HL-60 (cell line): ENCODE data around the gene FRAS1.
"Not testable (repeated sequence)": the region's sequence is repeated elsewhere in the genome, so short reads cannot be mapped to it uniquely, and the experiment has no call there.

Experiments used
- DNase-seq, 2 experiments: peaks; one replicate each; pipeline ENCODE4 v3.0.0-alpha.2; 2010 to 2020; ENCODE audit warnings: low read depth in 1 of 2, low spot score in 1 of 2
- H3K27ac ChIP-seq: fragments of 250-450 bp; sonication (Bioruptor Pico); replicated peaks from 2 replicates; pipeline ENCODE4 v1.5.1; 2020; ENCODE audit warnings: mild to moderate bottlenecking, moderate library complexity
- H3K27me3 ChIP-seq: fragments of 250-450 bp; sonication (Bioruptor Pico); 2 replicates; pipeline ENCODE4 v1.5.1; 2021; ENCODE audit warnings: mild to moderate bottlenecking, moderate library complexity; ENCODE audit not compliant: insufficient read depth, poor library complexity, severe bottlenecking
- H3K4me3 ChIP-seq: replicated peaks from 2 replicates; pipeline ENCODE4 v1.5.1; 2011; ENCODE audit warnings: mild to moderate bottlenecking, control low read depth, low read length; ENCODE audit not compliant: insufficient read depth
- GABPA ChIP-seq: IDR thresholded peaks from 2 replicates; pipeline ENCODE4 v1.6.1; 2012; ENCODE audit warnings: low read depth
- POLR2AphosphoS5 ChIP-seq: IDR thresholded peaks from 2 replicates; pipeline ENCODE4 v1.6.1; 2012; ENCODE audit warnings: low read depth
- SPI1 ChIP-seq: IDR thresholded peaks from 2 replicates; pipeline ENCODE4 v1.6.1; 2012; ENCODE audit warnings: low read depth, mild to moderate bottlenecking, borderline replicate concordance
- TF ChIP-seq, protein P1 (sequence below): IDR thresholded peaks from 2 replicates; pipeline ENCODE4 v1.6.1; 2012; ENCODE audit warnings: low read depth; ENCODE audit not compliant: insufficient replicate concordance
- TF ChIP-seq, protein P2 (sequence below): IDR thresholded peaks from one replicate; pipeline ENCODE4 v1.5.1; 2011; ENCODE audit warnings: low read length, control low read depth, inconsistent platforms; ENCODE audit not compliant: insufficient read depth

Gene FRAS1

DNA sequence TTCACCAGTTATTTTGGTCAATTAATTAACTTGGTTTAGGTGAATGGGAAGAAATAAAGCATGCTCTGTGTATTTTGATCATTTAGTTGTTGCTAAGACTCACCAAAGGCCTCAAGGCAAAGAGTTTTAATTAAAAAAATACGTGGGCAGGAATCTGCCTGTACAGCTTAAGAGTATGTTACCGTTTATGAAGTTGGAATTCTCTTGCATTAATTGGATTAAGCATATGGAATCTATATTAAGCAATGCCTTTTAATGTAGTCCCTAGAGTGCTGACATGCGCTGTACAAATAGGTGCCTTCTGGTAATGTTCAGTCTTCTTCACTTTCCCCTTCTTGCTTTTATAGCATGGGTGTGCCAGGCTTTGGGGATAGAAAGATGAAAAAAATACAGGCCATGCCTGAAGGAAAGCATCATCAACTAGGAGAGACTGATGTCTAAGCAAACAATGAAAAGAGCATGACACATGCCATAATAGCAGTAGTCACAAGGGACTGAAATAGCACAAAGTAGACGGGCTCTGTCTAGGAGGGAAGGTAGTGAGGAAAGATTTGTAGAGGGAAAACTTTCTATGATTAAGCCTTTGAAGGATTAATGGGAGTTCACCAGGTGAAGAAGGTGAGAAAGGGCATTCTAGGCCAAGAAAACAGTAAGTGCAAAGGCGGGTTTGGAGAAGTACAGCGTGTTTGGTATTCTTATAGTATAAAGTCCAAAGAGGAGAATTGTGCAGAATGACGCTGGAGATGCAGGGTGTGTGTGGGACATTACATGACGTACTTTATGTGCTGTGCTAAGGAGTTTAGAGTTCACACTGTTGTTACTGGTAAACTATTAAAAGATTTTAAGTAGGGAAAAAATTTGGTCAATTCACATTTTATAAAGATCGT, 268.4 kb downstream of the FRAS1 start:
- no peak for DNase-seq
- no peak for TF ChIP-seq SPI1
- no peak for TF ChIP-seq POLR2AphosphoS5
- TF ChIP-seq, protein P1, sequence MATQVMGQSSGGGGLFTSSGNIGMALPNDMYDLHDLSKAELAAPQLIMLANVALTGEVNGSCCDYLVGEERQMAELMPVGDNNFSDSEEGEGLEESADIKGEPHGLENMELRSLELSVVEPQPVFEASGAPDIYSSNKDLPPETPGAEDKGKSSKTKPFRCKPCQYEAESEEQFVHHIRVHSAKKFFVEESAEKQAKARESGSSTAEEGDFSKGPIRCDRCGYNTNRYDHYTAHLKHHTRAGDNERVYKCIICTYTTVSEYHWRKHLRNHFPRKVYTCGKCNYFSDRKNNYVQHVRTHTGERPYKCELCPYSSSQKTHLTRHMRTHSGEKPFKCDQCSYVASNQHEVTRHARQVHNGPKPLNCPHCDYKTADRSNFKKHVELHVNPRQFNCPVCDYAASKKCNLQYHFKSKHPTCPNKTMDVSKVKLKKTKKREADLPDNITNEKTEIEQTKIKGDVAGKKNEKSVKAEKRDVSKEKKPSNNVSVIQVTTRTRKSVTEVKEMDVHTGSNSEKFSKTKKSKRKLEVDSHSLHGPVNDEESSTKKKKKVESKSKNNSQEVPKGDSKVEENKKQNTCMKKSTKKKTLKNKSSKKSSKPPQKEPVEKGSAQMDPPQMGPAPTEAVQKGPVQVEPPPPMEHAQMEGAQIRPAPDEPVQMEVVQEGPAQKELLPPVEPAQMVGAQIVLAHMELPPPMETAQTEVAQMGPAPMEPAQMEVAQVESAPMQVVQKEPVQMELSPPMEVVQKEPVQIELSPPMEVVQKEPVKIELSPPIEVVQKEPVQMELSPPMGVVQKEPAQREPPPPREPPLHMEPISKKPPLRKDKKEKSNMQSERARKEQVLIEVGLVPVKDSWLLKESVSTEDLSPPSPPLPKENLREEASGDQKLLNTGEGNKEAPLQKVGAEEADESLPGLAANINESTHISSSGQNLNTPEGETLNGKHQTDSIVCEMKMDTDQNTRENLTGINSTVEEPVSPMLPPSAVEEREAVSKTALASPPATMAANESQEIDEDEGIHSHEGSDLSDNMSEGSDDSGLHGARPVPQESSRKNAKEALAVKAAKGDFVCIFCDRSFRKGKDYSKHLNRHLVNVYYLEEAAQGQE, result no peak
- no peak for TF ChIP-seq GABPA
- TF ChIP-seq, protein P2, sequence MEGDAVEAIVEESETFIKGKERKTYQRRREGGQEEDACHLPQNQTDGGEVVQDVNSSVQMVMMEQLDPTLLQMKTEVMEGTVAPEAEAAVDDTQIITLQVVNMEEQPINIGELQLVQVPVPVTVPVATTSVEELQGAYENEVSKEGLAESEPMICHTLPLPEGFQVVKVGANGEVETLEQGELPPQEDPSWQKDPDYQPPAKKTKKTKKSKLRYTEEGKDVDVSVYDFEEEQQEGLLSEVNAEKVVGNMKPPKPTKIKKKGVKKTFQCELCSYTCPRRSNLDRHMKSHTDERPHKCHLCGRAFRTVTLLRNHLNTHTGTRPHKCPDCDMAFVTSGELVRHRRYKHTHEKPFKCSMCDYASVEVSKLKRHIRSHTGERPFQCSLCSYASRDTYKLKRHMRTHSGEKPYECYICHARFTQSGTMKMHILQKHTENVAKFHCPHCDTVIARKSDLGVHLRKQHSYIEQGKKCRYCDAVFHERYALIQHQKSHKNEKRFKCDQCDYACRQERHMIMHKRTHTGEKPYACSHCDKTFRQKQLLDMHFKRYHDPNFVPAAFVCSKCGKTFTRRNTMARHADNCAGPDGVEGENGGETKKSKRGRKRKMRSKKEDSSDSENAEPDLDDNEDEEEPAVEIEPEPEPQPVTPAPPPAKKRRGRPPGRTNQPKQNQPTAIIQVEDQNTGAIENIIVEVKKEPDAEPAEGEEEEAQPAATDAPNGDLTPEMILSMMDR, result no peak

DNA sequence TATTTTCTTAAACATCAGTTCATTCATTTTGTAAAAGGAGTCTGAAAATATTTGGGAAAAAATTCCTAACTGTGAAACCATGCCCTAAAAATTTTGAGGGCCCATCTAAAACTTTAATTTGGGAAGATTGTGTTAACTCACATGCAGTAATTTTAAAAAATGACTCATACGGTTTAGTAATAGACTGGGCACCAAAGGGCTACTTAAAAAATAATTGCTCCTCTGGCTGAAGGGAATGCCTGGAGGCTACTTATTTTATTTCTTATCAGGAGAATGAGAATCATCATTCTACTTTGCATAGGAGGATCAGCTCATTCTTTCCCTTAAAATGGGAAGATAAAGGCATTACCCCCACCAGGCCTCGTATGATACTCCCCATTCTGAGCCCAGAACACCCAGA, 271.5 kb downstream of the FRAS1 start:
- not testable (repeated sequence) for H3K27me3 ChIP-seq, DNase-seq, H3K27ac ChIP-seq, H3K4me3 ChIP-seq

More for the DNA sequence above, 268.4 kb downstream of the FRAS1 start:
- Histone ChIP-seq H3K27ac (no peak overlapping the region), H3K4me3 (no peak overlapping the region), H3K27me3 (peaks cover 4% of the 10 kb centered on the region)

DNA sequence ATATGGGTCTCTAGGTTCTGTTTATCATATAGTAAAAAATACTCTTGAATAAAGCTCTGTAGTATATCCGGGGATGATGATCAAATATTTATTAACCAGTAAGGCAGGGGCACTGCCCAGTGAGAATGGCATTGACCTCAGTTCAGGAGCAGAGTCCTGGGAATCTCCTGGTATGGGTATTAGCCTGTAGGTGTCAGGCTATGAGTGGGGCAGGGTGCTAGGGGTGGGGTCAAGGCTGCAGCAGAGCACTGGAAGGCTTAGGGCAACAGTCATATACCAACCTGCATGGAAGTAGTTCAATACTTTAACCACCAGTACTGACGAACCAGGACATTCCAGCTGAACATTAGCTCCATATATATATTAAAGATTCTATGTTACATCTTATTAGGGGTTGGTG, 274.1 kb downstream of the FRAS1 start:
- DNase-seq, result no peak
- H3K27ac ChIP-seq, result no peak overlapping the region
- H3K4me3 ChIP-seq, result no peak overlapping the region
- H3K27me3 ChIP-seq, result peaks cover 4% of the 10 kb centered on the region
- TF ChIP-seq GABPA, result no peak
- TF ChIP-seq SPI1, result no peak
- no peak for TF ChIP-seq POLR2AphosphoS5
- TF ChIP-seq, protein P2, result no peak
- TF ChIP-seq, protein P1, result no peak

DNA sequence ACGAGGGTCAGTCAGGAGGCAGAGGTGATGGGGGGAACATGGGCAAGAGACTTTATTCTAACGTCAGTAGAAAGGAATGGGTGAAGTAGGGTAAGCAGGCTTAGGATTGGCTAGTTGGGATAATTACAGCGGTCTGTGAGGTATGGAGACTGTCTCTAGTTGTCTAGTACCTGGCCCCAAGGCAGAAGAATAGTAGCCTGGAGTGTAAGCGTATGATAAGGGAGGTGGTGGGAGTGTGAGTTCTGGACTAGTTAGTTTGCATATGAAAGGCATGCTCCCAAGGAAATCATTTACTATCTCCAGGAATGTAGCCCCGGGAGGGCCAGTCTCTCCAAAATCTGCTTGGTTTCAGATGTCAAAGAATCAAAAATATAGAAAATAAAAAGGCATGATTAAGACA, 274.8 kb downstream of the FRAS1 start:
- DNase-seq, result no peak
- TF ChIP-seq, protein P2, result no peak
- TF ChIP-seq SPI1, result no peak
- TF ChIP-seq, protein P1, result no peak
- no peak for TF ChIP-seq POLR2AphosphoS5
- no peak for TF ChIP-seq GABPA
- Histone ChIP-seq H3K4me3 (no peak overlapping the region), H3K27ac (no peak overlapping the region), H3K27me3 (no peaks in the 10 kb centered on the region)
